DMS153 treated with DMSO at 0.1 percent for 48 hours (cell line): Measurements from ENCODE around the gene EGLN2.
"Not testable (repeated sequence)": the region's sequence is repeated elsewhere in the genome, so short reads cannot be mapped to it uniquely, and the experiment has no call there.

Experiments used
- DNase-seq: peaks from one replicate; lab custom pipeline; 2025; ENCODE audit not compliant: unreplicated experiment; lab: John Stamatoyannopoulos, UW

EGLN2 gene

DNA sequence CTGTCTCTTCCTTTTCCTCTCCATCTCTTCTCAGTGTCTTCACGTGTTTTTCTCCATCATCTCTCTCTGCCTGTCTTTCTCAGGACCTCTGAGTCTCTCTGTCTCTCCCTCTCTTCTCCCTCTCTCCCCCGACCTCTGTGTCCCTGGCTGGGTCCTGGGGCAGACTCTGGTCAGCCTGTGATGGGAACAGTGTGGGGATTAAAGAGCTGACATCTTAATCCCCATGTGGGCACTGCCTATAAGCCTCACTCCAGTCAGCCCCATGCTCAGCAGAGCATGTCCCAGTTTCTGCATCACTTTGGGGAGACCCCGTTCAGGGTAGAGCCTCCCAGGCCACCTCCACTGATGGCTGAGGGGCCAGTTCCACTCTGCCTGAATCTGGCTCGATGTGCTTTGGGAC is 16.2 kb downstream of the EGLN2 start:
- no peak for DNase-seq

DNA sequence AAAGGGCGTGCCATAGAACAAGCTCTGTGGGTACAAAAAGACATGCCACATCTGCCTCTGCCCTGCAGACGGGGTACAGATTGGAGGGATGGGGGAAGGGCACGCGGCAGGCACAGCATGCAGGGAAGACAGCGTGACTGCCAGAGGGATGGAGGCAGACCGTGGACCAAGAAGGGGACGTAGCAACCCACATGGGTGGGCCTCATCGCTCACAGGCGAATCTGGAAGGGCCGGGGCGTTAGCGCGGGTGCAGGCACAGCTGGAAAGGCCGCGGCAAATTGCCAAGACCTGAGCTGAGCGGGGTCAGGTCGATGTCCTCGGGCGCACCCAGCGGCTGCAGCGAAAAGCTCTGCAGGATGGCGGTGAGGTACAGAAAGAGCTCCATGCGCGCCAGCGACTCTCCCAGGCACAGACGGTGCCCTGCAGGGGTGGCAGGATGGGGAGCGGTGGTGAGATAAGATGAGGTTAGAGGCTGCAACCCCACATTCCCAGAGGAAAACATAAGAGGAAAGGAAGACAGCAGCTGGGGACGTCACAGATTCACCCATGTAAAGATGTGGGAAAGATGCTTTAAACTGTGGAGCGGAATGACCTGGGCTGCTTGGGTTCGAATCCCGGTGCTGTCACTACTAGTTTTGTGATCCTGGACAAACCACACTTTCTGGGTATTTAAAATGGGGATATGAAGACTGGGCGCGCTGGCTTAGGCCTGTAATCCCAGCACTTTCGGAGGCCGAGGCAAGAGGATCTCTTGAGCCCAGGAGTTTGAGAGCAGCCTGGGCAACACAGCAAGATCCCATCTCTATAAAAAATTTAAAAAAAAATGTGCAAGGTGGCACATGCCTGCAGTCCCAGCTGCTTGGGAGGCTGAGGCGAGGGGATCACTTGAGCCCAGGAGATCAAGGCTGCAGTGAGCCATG is 19.7 kb downstream of the EGLN2 start:
- DNase-seq, result not testable (repeated sequence)

DNA sequence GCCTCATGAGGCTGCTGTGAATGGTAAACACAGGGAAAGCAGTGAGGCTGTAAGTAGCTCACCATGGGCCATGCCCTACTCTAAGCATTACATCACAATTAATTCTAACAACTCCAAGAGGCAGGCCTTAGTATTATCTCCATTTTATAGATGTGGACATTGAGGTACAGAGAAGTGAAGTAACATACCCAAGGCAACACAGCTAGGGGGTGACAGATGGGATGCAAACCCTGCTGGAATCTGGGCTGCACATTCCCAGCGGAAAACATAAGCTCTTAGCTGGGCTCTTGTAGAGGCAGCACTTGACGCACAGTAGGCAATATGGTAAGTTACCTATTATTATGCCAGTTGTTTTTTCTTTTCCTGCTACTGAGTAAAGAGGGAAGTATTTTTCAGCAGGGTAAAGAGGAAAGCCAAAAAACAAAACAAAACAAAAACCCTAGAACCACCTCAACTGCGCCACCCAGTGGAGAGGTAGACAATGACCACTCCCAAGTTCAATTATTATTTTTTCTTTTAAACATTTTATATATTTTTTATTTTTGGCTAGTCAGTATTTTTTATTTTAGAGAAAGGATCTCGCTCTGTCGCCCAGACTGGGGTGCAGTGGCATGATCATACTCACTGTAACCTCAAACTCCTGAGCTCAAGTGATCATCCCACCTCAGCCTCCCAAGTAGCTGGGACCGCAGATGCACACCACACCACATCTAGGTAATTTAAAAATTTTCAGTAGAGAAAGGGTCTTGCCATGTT is 20.7 kb downstream of the EGLN2 start:
- not testable (repeated sequence) for DNase-seq

DNA sequence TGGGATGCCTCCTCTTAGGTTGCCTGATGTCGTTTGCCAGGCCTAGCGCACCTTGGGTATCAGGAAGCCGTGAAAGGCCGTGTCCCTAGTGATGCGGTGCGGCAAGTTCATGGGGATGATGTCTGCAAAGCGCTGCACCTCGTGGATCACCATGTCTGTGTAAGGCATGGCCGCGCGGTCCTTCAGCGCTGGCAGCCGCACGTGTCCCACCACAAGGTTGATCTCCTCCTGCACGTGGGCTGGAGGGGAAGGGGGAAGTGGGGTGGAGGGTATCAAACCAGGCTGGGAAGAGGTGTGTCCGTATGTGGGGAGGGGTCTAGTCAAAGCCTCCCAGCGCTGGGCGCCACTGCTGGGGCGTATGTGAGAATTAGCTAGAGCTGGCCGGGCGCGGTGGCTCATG is 23.2 kb downstream of the EGLN2 start:
- no peak for DNase-seq

DNA sequence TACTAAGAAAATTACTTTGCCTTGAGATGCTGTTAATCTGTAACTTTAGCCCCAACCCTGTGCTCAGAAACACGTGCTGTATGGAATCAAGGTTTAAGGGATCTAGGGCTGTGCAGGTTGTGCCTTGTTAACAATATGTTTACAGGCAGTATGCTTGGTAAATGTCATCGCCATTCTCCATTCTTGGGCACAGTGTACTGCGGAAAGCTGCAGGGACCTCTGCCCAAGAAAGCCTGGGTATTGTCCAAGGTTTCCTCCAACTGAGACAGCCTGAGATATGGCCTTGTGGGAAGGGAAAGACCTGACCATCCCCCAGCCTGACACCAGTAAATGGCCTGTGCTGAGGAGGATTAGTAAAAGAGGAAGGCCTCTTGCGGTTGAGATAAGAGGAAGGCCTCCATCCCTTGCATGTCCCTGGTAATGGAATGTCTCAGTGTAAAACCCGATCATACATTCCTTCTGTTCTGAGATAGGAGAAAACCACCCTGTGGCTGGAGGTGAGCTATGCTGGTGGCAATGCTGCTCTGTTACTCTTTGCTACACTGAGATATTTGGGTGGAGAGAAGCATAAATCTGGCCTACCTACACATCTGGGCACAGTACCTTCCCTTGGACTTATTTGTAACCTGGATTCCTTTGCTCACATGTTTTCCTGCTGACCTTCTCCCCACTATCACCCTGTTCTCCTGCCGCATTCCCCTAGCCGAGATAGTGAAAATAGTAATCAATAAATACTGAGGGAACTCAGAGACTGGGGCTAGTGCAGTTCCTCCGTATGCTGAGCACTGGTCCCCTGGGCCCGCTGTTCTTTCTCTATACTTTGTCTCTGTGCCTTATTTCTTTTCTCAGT is 23.9 kb downstream of the EGLN2 start:
- not testable (repeated sequence) for DNase-seq

DNA sequence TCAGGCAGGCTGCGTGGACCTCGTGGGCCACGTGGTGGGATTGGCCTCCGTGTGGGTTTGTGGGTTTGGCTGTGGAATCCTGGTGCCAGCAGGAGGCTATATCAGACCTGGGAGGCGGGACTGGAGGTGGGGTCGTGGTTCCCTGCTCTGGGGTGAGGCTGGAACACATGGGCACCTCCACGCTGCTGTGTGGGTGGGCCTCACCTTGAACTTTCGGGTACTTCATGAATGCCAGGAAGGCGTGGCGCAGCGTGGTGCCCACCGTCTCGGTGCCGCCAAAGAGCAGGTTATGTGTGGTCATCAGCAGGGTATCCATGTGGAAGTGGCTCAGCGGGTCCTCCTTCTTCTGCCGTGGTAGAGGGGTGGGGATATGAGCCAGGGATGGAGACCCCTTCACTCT is 25.9 kb downstream of the EGLN2 start:
- not testable (repeated sequence) for DNase-seq

DNA sequence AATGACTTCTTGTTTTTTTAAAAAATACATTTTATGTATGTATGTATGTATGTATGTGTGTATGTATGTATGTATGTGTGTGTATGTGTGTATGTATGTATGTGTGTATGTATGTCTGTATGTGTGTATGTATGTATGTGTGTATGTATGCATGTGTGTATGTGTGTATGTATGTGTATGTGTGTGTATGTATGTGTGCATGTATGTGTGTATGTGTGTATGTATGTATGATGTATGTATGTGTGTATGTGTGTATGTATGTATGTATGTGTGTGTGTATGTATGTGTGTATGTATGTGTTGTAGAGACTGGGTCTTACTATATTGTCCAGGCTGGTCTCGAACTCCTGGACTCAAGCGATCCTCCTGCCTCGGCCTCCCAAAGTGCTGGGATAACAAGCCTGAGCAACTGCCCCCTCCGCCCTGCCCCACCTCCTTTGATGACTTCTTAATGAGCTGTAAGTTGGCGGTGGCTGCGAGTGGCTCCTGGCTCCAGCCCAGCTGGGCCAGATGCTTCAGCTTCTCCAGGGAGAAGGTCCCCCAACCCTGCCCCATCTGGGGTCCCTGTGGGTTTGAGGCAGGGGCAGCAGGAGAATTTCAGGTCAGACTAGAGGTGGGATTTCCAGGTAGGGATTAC is 26.6 kb downstream of the EGLN2 start:
- not testable (repeated sequence) for DNase-seq

DNA sequence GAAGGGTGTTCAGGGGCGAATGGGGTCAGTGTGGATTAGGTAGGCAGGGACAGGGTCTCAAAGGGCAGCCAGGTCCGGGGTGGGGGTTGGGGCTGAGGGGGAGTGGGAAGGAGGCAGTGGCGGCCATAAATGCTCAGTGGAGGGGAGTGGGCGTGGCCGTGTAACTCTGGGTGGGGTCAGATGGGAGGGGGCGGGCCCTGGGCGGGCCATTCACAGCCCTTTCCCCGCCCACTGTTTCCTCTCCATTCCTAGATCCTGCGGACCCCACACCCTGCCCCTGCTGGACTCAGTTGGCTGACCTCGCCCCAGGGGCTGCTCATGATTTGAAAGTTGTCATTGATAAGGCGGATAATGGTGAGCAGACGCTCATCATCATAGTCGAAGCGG is 27.3 kb downstream of the EGLN2 start:
- not testable (repeated sequence) for DNase-seq

DNA sequence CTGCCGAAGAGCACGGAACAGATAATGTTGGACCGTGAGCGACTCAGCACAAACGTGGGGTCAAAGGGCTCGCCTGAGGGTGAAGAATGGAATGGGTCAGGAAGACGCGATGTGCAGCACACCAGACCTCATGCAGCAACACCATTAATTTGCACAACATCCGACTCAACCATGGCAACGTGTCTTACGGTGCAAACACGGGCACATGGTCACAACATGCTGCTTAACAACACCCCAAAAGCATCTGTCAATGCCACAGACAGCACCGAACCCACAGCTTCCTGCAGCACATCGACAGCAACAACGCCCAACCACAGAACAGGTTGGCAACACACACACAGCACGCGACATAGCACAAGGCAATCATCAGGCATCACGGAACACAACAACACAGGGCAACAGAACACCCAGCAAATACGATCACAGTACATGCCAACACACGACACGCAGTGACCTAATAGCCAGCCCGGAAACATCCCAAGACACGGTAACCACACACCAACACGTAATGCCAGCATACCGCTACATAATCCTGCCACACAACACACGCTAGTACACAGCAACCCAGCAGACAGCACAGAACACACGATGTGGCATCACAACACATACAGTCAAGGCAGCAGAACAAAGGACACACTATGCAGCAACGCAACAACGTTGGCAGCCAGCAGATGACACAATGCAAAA is 27.9 kb downstream of the EGLN2 start:
- not testable (repeated sequence) for DNase-seq

DNA sequence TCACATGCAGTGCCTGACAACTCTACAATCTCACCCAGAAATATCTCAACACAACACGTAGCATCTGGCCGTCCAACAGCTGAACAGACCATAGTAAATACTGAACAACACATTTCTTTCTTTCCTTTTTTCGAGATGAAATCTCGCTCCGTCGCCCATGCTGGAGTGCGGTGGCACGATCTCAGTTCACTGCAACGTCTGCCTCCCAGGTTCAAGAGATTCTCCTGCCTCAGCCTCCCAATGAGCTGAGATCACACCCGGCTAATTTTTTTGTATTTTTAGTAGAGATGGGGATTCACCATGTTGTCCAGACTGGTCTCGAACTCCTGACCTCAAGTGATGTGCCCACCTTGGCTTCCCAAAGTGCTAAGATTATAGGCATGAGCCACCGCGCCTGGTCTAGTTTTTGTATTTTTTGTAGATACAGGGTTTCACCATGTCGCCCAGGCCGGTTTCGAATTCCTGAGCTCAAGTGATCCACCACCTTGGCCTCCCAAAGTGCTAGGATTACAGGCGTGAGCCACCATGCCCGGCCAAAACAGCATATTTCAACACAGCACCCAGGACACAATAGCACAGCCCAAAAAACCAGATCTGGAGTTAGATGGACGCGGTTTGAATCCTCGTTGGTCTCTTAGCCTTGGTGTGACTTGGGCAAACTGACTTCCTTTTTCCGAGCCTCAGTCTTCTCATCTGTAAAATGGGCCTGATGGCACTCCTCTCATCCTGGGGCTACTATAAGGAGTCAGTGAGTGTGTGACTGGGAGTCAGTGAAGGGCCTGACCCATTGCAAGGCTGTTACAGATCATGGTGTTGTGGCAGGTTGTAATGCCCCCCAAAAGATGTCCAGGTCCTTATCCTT is 28.6 kb downstream of the EGLN2 start:
- no peak for DNase-seq

DNA sequence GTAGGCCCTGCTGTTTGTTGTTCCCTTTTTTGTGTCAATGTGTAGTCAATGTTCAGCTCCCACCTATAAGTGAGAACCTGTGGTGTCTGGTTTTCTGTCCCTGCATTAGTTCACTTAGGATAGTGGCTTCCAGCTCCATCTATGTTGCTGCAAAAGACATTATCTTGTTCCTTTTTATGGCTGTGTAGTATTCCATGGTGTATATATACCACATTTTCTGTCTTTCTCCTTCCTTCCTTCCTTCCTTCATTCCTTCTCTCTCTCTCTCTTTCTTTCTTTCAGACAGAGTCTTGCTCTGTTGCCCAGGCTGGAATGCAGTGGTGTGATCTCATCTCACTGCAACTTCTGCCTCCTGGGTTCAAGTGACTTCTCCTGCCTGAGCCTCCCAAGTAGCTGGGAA is 30.2 kb downstream of the EGLN2 start:
- no peak for DNase-seq

DNA sequence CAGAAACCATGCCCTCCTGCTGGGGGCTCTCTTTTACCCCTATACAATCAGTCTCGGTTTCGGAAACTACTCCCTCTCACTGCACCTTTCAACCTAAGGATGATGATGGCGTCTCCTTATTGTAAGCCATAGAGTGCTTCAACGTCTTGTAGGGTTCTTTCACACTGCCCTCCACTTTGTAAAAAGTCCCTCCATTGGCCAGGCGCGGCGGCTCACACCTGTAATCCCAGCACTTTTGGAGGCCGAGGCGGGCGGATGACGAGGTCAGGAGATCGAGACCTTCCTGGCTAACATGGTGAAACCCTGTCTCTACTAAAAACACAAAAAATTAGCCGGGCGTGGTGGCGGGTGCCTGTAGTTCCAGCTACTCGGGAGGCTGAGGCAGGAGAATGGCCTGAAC is 31.8 kb downstream of the EGLN2 start:
- not testable (repeated sequence) for DNase-seq

DNA sequence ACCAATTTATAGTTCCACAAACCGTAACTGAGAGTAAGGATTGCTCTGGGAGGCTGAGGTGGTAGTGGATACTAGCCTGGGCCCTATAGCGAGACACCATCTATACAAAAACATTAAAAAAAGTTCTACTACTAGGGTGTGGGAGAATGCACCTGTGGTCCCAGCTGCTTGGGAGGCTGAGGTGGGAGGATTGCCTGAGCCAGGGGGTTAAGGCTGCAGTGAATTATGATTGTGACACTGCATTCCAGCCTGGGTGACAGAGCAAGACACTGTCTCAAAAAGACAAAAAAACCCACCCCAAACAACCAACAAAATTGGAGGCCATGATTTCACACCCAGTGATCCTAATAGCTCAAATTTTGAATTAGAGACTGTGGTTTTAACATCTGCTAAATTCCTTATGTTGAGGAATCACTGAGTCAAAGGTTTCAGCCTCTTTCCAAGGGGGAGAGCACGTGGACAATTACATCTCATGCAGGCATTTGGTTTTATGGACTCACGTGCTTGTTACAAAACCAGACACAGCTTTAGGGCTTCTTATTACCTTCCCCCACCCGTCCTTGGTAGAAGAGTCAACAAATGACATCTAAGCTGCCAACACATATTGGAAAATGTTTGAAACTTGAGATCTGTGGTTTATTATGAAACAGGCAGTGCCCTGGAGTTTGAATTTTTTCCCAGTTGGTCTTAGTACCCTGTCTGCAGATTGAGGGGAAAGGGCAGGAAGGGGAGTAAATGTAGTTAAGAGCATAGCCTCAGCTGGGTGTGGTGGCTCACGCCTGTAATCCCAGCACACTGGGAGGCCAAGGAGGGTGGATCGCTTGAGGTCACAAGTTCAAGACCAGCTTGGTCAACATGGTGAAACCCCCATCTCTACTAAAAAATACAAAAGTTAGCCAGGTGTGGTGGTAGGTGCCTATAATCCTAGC is 32.8 kb downstream of the EGLN2 start:
- DNase-seq, result no peak

DNA sequence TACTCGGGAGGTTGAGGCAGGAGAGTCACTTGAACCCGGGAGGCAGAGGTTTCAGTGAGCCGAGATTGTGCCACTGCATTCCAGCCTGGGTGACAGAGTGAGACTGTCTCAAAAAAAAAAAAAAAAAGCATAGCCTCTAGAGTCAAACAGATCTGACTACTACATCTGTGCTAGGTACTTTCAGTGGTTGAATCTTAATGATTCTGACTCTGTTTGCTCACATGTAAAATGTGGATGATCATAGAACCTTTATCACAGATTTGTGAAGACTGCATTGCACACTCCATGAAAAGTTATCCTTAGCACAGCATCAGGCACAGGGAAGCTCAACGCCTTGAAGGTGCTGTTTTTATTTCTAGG is 33.4 kb downstream of the EGLN2 start:
- not testable (repeated sequence) for DNase-seq

DNA sequence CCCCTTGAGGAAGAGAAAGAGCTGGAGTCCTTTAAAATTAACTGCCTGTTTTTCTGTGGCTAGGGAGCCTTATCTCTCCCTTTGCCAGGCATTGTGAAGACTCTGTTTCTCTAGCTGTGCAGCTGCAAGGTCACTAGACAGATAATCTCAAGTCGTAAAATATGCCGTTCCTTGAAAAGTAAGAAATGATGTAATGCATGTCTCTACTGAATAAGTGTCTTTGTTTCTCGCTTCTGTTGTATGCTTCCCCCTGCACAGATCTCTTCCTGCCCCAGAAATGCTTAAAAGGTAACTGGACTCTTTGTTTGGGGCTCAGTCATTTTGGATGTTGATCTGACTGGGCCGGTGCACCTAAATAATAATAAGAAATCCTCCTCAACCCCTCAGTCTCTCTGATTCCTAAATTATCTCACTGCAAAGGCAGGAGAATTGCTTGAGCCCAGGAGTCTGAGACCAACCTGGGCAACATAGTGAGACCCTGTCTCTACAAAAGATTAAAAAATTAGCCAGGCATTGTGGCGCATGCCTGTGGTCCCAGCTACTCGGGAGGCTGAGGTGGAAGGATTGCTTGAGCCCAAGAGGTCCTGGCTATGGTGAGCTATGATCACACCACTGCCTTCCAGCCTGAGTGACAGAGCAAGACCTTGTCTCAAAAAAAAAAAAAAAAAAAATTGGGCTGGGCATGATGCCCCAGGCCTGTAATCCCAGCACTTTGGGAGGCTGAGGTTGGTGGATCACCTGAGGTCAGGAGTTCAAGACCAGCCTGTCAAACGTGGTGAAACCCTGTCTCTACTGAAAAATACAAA is 34.9 kb downstream of the EGLN2 start:
- not testable (repeated sequence) for DNase-seq

DNA sequence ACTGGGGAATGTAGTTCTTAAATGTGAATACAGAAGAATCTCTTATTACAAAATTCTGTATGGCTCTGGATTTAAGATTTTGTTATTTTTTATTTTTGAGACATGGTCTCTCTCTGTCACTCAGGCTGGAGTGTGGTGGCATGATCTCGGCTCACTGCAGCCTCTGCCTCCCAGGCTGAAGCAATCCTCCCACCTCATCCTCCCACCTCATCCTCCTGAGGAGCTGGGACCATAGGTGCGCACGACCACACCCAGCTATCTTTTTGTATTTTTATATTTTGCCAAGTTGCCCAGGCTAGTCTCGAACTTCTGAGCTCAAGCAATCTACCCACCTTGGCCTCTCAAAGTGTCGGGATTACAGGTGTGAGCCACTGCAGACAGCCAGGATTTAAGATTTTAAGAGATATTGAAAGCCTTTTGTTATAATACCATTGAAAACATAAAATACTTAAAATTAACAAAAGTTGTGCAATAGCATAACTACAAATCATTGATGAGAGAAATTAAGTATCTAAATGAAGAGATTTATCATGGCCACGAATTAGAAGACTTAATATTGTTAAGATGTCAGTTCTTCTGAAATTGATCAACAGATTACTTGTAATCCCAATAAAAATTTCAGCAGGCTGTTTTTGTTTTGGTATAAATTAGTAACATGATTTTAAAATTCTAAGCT is 37.9 kb downstream of the EGLN2 start:
- no peak for DNase-seq

DNA sequence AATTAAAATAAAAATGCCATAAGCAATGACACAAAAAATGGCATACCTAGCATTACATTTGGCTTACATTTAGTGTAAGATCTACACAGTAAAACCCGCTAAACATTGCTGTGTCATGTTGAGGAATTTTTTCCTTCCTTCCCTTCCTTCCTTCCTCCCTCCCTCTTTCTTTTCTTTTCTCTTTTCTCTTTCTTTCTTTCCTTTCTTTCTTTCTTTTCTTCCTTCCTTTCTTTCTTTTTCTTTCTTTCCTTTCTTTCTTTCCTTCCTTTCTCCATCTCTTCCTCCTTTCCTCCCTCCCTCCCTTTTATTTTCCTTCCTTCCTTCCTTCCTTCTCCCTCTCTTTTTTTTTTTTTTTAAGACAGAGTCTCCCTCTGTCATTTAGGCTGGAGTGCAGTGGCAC is 39.5 kb downstream of the EGLN2 start:
- DNase-seq, result not testable (repeated sequence)
